Pulmonary artery endothelial cell (primary cell): ENCODE results near the gene SCTR. TPM values are rescaled to one million over a fixed set of nuclear protein-coding genes. Genes with fewer than 3 reads are reported as not detected.

Source experiments
- DNase-seq: peaks from one replicate; pipeline ENCODE4 v3.0.0-alpha.2; 2011; ENCODE audit warnings: low read depth, low spot score
- total RNA-seq: library from RNA; depleted of rRNA; stranded (reverse); fragments of >200 nt; gene quantifications from 2 replicates; pipeline ENCODE4 v1.2.3, GENCODE V29; 2014

The SCTR gene
- total RNA-seq, 1 donor from 2014 or later = not detected

DNA sequence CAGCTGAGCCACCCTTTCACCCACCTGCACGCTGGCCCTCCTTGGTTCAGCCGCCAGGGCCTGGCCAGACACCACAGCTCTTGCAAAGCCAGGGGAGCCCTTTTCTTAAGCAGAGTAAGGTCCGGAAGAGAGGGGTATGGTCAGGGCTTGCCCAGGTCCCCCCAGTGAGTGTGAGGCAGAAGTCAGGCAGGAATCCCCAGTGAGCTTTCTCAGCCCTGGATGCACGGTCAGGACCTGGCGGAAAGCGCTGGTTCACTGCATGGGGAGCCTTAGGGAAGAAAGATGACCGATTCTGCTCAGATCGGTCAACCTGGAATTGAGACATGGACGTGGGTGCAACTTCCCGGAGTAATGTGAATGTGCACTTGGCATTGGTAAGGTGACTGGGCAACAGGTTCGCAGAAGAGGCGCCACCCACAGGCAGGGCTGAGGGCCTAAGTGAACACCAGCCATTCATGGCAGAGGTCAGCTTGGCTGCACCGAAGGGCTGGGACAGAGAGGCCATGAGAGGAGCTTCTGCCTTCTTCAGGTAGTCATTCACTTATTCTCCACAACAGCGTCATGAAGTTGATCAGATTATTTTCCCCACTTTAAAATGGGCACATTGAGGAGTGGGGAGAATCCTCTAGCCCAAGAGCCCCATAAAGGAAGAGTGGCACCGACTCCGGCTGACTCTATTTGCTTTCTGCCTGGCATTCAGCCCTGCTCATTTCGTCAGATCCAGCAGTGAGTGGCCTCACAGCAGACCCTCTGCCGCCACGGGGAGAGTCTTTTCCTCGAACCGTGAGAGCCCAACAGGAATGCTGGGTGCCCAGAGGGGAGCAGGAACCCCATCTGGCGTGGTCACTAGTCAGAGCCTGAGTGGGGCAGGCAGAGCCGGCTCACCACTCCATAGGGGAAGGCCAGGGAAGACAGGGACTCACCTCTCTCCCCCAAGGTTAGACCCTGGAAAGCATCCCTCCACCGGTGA lies 35.8 kb downstream of the SCTR start:
- no peak for DNase-seq

DNA sequence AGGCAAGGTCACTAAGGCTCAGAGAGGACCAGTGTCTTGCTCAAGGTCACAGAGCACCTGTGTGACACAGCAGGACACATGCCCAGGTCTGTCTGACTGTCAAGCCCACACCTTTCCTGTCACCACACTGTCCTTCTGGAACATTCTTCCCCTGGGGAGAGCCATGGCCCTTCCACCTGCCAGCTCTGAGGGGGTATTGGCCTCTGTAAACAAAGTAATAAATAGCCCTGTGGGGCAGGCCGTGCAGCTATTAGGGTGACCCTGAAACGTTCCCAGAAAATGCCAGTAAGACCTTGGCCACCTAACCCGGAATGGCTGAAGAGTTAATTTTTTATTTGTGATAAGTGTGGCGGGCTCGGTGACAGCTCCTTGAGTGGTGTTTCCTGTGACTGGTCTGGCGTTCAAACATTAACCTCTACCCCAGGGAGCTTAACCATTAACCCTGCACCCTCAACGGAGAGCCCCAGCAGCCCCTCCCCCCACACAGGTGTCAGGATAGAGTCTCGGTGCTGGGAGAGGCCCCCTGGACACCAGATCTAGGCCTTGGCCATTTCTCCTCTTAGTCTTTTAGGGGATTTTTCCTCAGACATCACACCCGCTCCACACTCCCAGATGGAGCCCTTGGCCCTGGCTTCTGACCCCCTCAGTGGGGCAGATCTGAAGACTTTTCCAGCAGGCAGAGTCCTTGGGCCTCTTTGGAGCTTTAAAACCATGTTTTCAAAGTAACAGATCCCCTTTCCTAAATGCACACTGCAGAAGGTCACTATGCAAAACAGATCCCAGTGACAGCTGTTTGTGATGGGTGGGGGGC lies 36.6 kb downstream of the SCTR start:
- DNase-seq = no peak

DNA sequence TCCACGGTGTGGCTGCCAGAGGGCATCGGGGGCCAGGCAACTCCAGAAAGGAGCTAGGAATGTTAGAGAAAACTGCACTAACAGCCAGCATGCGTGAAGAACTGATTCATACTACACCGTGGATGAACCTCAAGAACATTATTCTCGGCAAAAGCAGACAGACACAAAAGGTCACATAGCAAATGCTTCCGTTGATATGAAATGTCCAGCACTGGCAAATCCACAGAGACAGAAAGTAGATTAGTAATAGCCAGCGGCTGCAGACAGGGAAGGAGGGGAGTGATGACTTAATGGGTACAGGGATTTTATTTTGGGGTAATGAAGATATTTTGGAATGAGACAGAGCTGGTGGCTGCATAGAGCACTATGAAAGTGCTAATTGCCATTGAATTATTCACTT lies 37.4 kb downstream of the SCTR start:
- no peak for DNase-seq

DNA sequence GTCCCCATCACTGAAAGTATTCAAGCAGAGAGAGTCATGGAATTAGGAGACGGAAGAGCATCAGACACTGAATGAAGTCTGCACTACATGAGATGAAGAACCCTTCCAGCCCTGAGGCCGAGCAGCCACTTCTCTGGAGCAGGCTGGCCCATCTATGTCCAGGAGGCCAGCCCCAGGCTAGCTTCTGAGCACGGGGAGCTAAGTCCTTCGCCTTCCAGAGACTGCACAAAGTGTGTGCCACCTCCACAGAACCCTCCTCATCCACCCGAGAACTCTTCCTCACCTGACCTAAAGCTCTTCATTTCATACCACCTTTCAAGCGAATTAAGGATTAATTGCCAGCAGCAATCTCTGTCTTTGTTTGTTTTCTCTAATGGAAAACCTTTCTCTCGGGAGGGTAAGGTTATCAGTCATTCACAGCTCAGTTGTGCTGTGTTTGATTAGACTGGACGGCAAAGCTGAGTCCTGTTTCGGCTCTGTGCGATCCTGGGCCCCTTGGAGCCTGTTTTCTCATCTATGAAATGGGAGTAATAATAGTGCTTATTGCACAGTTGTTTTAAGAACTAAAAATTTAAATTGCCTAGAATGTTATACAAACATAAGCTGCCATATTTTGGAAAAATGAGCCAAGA lies 38.0 kb downstream of the SCTR start:
- no peak for DNase-seq

DNA sequence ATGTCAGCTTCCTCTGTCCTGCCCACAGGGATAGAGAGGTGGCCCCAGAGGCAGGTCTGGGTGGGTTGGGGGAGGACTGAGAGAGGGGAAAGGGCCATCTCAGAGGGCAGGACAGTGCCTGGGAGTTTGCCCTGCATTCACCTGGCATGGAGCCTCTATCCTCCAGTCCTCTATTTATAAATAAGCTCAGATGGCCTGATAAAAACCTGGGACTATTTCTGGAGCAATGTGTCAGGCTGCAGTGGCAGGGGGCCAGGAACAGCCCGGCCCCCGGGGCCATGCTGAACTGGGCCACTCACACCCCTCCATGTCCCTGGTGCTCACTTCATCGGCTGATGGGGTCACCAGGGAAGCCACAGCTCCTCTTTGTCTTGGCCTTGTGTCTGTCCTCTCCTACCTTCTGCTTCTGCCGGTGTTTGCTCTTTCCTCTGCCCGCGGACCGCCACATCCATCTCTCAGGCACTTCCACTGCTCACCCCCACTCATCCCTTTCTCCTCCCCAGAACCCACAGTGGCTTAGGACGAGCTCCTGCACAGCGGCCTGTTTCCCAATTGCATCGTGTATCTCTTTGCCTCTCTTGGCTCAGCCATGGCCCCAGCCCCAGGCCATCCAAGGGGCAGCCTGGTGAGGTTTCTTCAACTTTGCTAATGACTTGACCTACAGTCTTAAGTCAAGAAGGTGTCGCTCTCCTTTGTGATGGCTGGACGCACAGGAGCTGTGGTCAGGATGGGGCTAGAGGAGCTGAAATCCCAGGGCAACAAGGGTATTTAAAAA lies 38.8 kb downstream of the SCTR start:
- DNase-seq = no peak

DNA sequence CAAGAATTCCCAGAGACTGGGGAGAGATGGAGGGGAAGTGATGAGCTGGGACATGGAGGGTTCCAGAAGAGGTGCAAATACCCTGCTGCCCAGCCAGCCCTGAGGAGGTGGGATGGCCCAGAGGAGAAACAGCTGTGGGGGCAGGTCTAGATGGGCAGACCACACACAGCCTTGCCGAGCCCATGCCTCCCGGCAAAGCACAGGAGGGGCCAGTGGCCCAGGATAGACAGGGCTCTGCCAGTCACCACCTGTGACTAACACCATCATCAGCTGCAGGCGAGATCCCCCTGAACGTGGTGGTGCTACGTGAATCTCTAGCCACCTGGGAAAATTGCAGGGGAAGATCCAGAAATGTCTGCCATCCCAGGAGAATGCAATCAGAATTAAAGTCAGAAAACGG lies 39.4 kb downstream of the SCTR start:
- DNase-seq = no peak

DNA sequence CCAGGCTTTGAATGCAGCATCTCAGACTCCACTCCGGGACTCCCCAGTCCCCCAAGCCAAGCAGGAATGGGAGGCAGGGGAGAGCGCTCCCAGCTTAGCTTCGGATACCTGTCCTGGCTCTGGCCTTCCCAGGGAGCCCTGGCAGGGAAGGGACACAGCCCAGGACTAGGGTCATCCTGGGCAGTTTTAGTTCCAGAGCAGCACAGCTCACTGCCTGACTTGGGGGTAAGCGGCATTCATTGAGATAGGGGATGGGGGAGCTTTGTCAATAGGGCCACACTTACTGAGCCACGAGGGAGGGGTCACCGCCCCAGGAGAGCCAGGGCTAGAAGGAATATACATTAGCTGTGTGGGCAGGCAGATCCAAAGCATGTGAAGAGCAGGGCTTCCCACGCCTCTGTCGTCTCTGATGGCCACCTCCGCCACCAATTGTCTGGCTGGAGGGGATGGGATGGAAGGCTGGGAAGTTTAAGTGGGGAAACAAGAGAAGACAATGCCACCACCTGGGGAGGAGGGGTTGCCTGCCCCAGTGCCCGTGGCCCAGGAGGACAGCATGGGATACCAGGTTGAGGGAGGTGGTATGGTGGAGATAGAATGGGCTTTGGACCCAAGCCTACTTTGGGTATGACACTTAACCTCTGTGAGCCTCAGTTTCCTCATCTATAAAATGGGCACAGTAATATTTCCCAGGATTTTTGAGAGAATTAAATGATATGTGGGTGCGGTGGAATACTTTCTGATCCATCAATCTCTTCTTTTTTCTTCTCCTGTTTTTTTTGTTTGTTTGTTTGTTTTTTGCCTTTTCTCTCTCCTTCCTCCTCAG lies 40.2 kb downstream of the SCTR start:
- no peak for DNase-seq

DNA sequence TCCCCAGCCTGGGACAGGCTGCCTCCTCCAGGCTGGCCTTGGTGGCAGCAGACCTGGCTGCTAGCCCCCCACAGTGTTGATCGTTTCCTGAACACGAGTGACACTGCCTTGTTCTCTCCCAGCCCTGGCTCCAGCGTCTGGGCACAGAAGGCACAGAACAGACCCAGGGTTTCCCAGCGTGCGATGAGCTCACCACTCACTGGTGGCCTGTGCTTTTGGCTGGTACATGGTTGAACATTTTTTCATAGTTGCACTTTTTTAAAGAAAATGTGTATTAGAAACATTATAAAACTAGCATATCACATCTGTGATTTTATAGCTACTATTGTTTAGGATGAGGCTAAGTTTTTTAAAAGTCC lies 40.9 kb downstream of the SCTR start:
- no peak for DNase-seq

DNA sequence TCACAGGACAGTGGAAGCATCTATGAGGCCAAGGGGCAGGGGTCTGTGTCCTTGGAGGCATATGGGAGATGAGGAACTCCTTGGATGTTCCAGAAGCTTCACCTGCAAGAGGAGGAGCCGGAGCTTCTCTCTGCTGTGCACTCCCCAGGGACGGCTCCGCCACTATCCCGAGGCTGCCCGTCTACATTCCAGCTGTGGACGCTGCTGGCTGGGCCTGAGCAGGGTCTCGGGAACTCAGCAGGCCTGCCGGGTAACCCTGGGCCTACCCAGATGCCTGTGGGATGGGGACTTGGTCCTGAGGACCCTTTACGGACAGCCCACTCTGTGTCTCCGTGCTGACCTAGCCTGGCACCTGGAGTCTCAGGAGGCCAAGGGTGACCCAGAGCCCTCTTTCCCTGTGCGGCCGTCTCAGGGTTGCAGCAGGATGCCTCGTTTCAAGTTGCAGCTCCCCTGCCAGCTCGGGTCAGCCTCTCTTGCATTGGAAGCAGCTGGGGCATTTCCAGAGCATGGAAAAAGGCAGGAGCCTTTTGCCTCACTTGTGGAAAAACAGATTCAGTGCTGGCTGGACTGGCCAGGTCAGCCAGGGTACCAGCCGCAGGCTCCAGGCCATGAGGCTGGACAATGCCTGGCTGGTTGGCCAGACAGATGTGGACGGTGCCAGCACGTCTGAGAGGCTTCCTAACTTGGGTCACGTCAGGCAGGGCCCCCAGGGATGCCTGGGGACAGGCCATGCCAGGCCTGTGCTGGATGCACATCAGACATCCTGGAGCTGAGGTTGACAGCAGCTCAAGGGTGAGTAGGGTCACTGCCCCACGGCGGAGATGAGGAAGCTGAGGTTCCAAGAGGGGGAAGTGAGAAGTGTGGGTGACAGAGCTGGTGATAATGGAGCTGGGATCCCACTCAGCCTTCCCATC lies 41.5 kb downstream of the SCTR start:
- no peak for DNase-seq

DNA sequence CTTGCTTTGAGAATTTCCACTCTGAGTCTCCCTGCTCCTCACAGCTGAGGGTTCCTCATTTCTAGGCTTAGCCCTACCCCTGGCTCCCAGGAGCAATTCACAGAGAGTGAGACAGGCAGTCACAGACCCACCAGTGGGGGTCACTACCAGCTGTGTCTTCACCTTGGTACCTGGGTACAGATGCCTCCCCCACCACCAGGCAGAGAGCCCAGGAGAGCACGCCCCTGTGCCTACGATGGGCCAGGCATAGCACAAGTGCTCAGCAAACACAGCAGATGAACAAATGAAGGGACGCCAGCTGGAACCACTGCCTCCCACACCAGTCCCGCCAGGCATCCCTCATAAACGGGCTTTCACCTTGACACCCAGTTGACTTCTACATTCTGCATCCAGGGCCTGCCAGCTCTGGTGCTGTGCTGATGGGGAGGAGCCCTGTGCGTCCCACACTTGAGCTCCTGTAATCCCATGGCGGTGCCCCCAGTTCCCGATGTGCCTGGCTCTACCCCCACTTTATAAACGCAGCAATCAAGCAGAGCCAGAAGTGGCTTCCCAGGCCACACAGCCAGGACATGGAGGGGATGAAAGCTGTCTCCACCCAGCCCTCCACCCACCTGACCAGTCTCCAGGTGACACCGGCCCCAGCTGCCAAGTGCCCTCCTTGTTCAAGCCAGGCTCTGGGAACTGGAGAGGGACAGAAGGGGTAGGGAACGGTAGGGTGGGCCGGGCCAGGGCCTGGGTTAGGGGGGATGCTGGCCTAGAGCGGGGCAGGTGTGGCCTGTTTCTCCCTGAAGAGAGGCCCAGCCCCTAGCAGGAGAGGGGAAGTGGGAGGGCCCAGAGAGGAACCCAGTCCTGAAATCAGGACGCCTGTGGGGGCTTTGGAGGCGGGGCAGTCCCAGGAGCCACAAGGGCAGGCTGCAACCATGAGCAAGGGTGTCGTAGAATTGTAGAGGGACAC lies 42.5 kb downstream of the SCTR start:
- DNase-seq = no peak

DNA sequence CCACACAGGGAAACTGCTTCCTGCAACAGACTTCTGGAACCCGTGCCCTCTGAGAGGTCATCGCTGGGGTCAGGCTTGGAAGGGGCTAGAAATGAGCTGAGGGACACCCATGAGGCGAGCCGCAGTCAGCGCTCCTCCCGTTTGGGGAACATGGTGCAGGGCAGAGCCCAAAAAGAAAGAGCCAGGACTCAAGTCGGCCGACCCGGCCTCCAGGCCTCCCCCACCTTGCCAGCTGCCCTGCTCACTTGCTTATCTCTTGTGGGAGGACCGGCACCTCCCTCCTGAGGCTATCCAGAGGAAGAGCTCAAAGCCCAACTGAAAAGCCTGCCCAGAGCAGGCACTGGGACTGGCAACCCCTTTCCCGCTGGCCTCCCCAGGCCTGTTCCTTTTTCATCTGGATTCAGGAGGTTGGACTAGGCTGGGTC lies 43.6 kb downstream of the SCTR start:
- no peak for DNase-seq

DNA sequence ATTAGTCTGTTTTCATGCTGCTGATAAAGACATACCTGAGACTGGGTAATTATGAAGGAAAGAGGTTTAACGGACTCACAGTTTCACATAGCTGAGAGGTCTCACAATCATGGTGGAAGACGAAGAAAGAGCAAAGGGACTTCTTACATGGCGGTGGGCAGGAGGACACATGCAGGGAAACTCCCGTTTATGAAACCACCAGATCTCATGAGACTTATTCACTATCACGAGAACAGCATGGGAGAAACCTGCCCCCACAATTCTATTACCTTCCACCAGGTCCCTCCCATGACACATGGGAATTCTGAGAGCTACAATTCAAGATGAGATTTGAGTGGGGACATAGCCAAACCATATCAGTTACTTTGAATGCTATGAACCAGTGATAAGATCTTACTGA lies 44.1 kb downstream of the SCTR start:
- DNase-seq = no peak

DNA sequence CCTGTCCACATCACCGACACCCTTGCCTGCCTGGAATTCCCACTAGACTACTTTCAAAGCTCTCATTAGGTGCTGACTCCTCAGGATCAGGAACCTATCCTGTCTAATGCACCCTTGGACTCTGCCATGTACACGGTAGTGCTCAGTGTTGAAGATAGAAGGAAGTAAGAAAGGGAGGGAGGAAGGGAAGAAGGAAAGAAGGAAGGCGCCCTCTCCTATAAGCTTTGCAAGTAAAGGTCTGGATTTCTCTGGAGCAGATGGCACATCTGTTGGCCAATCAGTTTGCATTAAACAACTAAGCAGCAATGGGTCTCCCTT lies 45.3 kb downstream of the SCTR start:
- DNase-seq = no peak

DNA sequence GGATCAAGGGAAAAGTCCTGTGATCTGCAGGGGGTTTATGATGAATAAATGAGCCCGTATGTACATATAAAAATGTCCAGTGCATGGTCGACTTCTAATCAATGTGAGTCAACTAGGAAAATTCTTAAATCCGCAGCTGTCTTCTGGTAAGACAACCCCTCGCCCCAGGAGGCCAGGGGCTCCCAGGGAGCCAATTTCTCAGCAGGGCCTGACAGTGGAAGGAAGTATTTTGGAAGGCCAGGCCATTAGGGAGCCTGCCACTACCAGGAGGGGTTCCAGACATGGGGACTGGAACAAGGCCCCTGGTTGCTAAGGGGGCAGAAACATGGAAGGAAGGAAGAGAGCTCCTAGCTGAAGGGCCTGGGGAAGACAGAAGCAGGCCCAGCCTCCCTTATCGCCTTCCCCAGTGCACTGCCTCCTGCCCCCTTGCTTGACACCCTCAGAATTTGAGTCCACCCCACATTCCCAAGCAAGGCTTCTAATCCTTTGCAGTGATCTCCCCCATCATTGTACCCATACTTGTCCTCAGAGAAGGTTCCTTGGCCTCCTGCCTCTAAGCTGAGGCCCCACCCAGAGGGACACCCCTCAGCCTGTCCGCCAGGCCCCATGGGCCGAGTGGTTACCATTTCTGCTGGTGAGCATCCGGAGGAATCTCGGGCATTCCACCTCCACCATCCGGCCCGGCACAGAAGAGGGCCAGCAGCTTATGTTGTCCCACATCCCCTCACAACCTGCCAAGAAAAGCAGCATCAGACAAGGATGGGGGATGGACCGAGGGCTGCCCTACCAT lies 45.9 kb downstream of the SCTR start:
- no peak for DNase-seq

DNA sequence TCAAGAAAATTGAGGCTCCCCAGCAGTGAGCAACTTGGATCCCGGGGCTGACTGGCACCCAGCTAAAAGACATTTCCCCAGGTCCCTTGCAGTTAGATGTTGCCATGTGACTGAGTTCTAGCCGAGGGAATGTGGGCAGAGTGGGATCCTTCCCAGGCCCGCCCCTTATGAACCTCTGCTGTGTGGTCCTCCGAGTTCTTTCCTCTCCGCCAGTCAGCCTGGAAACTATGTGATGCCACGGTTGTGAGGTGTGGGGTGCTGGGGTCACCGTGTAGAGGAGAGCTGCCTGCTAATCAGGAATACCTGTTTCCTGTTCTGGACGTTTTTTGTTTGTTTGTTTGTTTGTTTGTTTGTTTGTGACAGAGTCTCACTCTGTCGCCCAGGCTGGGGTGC lies 47.2 kb downstream of the SCTR start:
- no peak for DNase-seq

DNA sequence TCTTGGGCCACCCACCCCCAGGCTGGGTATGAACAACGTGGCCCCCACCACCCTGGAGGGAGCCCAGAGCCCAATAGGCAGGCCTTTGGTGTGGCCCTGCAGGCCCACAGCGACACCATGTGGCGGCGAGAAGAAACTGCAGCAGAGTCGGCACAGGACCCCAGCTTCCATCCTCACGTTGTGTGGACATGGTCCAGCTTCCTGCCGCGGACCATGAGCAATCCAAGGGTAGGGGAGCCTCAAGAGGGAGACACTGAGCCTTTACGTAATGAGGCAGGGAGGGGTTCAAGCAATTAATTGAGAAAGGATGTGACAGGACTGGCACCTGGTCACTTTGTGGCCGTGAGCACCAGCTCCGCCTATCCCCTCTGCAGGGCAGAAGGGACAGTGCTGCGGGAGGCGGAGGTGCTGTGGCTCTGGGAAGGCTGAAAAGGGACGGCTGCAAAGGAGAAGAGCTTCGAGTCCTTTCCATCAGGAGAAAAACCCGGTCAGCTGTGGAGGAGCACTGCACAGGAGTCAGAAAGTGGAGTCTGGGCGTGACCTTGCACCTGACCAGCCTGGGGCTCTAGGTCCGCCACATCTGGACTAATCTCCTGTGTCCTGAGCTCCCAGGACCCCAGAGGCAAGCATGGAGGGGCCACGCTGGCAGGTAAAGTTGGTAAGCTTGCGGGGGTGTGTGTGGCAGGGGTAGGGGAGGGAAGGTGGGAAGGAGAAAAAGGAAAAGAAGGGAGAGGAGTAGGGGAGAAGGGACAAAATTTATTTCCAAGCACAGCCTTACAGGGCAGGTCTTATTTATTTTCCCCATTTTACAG lies 47.8 kb downstream of the SCTR start:
- DNase-seq = peak; percentile 13

DNA sequence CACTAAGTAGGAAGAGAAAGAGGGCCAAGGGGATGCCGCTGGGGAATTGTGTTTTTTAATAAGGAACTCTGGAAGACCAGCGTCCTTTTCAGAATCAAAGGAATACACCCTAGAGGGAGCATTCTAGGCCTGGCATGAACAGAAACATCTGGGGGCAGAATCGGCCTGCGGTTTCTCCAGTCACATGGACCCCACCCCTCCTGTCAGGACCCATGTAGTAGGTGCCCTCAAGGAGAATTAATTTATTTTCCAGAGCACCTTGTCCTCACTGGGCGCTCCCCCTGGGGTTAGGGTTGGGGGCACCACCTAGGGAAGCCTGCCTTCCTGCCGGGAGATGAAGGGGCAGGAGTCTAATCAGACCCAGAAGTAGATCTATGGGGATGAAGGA lies 48.4 kb downstream of the SCTR start:
- DNase-seq = no peak
